Activated T-cell treated with anti-CD3 and anti-CD28 coated beads, Interleukin-2, amount 50 U/mL, for 1 hour (primary cell): ENCODE measurements around the gene ZNF221.
A peak's percentile ranks its signal among the peaks of the same experiment; 100 is the strongest.

Source experiments
- DNase-seq: peaks from one replicate; pipeline ENCODE4 v3.0.0-alpha.2; 2020

ZNF221 gene

GRCh38 chr19:43960411-43960810 lies 9.4 kb downstream of the ZNF221 start:
- no peak for DNase-seq

- DNase-seq: no peak
These were observed 15.2 kb downstream of the ZNF221 start for GRCh38 chr19:43966079-43966694.

- DNase-seq: no peak
These were observed 25.7 kb downstream of the ZNF221 start for GRCh38 chr19:43976732-43977131.

- DNase-seq: no peak
These were observed 32.5 kb downstream of the ZNF221 start for GRCh38 chr19:43983544-43983911.

- DNase-seq: peak; percentile 71
These were observed 33.1 kb downstream of the ZNF221 start, which contains the start of gene ZNF155 for GRCh38 chr19:43983912-43984686. TSS of gene ZNF155 (plus strand) at chr19:43984188. CDS start at chr19:43988544, 4,356 bp downstream.

- DNase-seq: no peak
These were observed 33.6 kb downstream of the ZNF221 start for GRCh38 chr19:43984687-43985000.

GRCh38 chr19:43997631-43998290 lies 46.7 kb downstream of the ZNF221 start:
- no peak for DNase-seq

- no peak for DNase-seq
These were observed 51.2 kb downstream of the ZNF221 start for GRCh38 chr19:44002212-44002565.

- DNase-seq: peak; percentile 72
These were observed 51.8 kb downstream of the ZNF221 start, which contains the start of gene ZNF230 for GRCh38 chr19:44002566-44003460. TSS of gene ZNF230 (plus strand) at chr19:44002957. CDS start at chr19:44007079, 4,122 bp downstream.

GRCh38 chr19:44003461-44004009 lies 52.5 kb downstream of the ZNF221 start:
- peak; percentile 26 for DNase-seq

GRCh38 chr19:44005973-44006372 lies 54.9 kb downstream of the ZNF221 start:
- DNase-seq: no peak

- no peak for DNase-seq
These were observed 56.4 kb downstream of the ZNF221 start for GRCh38 chr19:44007473-44007872.

- DNase-seq: no peak
These were observed 59.4 kb downstream of the ZNF221 start for GRCh38 chr19:44010468-44010867.
